ENCODE results near the gene FANCD2. TPM values are rescaled to one million over a fixed set of nuclear protein-coding genes. Genes with fewer than 3 reads are reported as not detected.

Gene FANCD2
- total RNA-seq, 1 experiment from 2014 or later, result 74.9 TPM

- H3K9me3 Mint-ChIP-seq, result no peaks in the 10 kb centered on the region
- H3K27me3 Mint-ChIP-seq (ENCODE audit: low read depth), result peaks cover 3% of the 10 kb centered on the region
- H3K36me3 Mint-ChIP-seq (ENCODE audit: insufficient read depth in 1 of 3, low read depth in 3 of 3), result peaks cover 29 to 48% (median 36%) of the 10 kb centered on the region in 3 experiments; a peak in 6 of 7 replicates
- no peak overlapping the region for H3K27ac Mint-ChIP-seq
- H2AK5ac ChIP-seq (ENCODE audit: insufficient read length, low read length), result no peak overlapping the region
- no CpG with 5 or more reads among the region's 7 CpGs for WGBS (ENCODE audit: extremely low coverage, insufficient read length, low lambda C conversion rate)
- no peaks in the 10 kb centered on the region for H3K27me3 ChIP-seq (ENCODE audit: insufficient read depth, low read length)
- H2AFZ ChIP-seq (ENCODE audit: low read length), result no peak overlapping the region
- no peak overlapping the region for H3K23ac ChIP-seq (ENCODE audit: insufficient read length, low read depth, low read length)
- TF ChIP-seq CTCF (conservative IDR thresholded peaks at IDR 0.05), result no peak
- H3K27ac ChIP-seq (ENCODE audit: insufficient read length, low read depth, low read length), result no peak overlapping the region
- H2BK5ac ChIP-seq (ENCODE audit: insufficient read length, low read length), result no peak overlapping the region
- H3K79me2 ChIP-seq (ENCODE audit: insufficient read depth, low read length), result no peaks in the 10 kb centered on the region; the same call in 1 of the 2 replicates
- H3T11ph ChIP-seq (ENCODE audit: low read length), result no peak overlapping the region
- DNase-seq, result no peak
- no peak overlapping the region for H2BK15ac ChIP-seq (ENCODE audit: low read depth, low read length)
- no peak overlapping the region for H2BK20ac ChIP-seq (ENCODE audit: low read depth, low read length, poor library complexity, severe bottlenecking)
- H3K4me1 Mint-ChIP-seq, result peaks cover 12 to 13% of the 10 kb centered on the region in 2 experiments
- H3K23me2 ChIP-seq (ENCODE audit: insufficient read length, low read depth, low read length, poor library complexity, severe bottlenecking), result peaks cover 5% of the 10 kb centered on the region
- no peak overlapping the region for H3K4me2 ChIP-seq (ENCODE audit: insufficient read depth, insufficient read length, low read length)
- no peak overlapping the region for H4K91ac ChIP-seq (ENCODE audit: insufficient read length, low read depth, low read length)
- H3K56ac ChIP-seq (ENCODE audit: insufficient read length, low read depth, low read length), result no peak overlapping the region
- H4K20me1 ChIP-seq (ENCODE audit: control insufficient read depth, insufficient read depth, insufficient read length), result no peaks in the 10 kb centered on the region
- H3K9ac ChIP-seq (ENCODE audit: extremely low read depth, insufficient read length, low read length), result no peak overlapping the region
- no peak overlapping the region for H4K5ac ChIP-seq (ENCODE audit: insufficient read length, low read depth, low read length)
- H3K4me3 Mint-ChIP-seq, result no peak overlapping the region
- H3K4ac ChIP-seq (ENCODE audit: low read depth, low read length), result no peak overlapping the region
- no peaks in the 10 kb centered on the region for H3K79me1 ChIP-seq (ENCODE audit: insufficient read depth, low read depth, low read length, poor library complexity, severe bottlenecking)
- no peak overlapping the region for H4K8ac ChIP-seq (replicated peaks; ENCODE audit: insufficient read length, low read depth, low read length)
- H3K14ac ChIP-seq (ENCODE audit: insufficient read depth, low read length), result no peak overlapping the region; the same call in 1 of the 2 replicates
- H3K4me1 ChIP-seq (ENCODE audit: insufficient read depth, low read length), result no peaks in the 10 kb centered on the region
- no peaks in the 10 kb centered on the region for H3K9me3 ChIP-seq (ENCODE audit: control insufficient read depth, low read depth, low read length)
- H3K18ac ChIP-seq (ENCODE audit: insufficient read length, low read depth, low read length), result no peak overlapping the region
- H2BK12ac ChIP-seq (ENCODE audit: insufficient read length, low read depth, low read length), result no peak overlapping the region
- H2BK120ac ChIP-seq (ENCODE audit: low read depth, low read length, poor library complexity, severe bottlenecking), result no peak overlapping the region
Measured at GRCh38 chr3:10004506-10004905, 21.7 kb upstream of the FANCD2 start.

Data from H9 (cell line).